HEK293 (cell line): ENCODE measurements around the gene SLC39A3.

Source experiments
- GFI1B ChIP-seq: fragments of 450-650 bp; formaldehyde crosslinking; IDR thresholded peaks from 2 replicates; pipeline ENCODE4 v1.5.1; 2016; ENCODE audit warnings: missing biosample characterization, missing genetic modification characterization
- KLF1 ChIP-seq: fragments of 450-650 bp; formaldehyde crosslinking; IDR thresholded peaks from 2 replicates; pipeline ENCODE4 v1.5.1; 2016; ENCODE audit warnings: missing biosample characterization, missing genetic modification characterization
- KLF16 ChIP-seq: fragments of 450-650 bp; formaldehyde crosslinking; IDR thresholded peaks from 2 replicates; pipeline ENCODE4 v1.5.1; 2017; ENCODE audit warnings: missing biosample characterization, missing genetic modification characterization
- KLF8 ChIP-seq: fragments of 450-650 bp; formaldehyde crosslinking; IDR thresholded peaks from 2 replicates; pipeline ENCODE4 v1.5.1; 2016; ENCODE audit warnings: missing biosample characterization, missing genetic modification characterization
- OVOL3 ChIP-seq: fragments of 450-650 bp; formaldehyde crosslinking; IDR thresholded peaks from 2 replicates; pipeline ENCODE4 v1.5.1; 2016; ENCODE audit warnings: missing biosample characterization, missing genetic modification characterization
- PRDM1 ChIP-seq: fragments of 450-650 bp; formaldehyde crosslinking; IDR thresholded peaks from 2 replicates; pipeline ENCODE4; 2016; ENCODE audit warnings: missing biosample characterization, missing genetic modification characterization
- RBAK ChIP-seq: fragments of 450-650 bp; formaldehyde crosslinking; IDR thresholded peaks from 2 replicates; pipeline ENCODE4 v1.5.1; 2016; ENCODE audit warnings: missing biosample characterization, missing genetic modification characterization
- SCRT1 ChIP-seq: fragments of 450-650 bp; formaldehyde crosslinking; IDR thresholded peaks from 2 replicates; pipeline ENCODE4 v1.5.1; 2016; ENCODE audit warnings: missing biosample characterization, missing genetic modification characterization, borderline replicate concordance
- ZBTB7A ChIP-seq: fragments of 450-650 bp; formaldehyde crosslinking; IDR thresholded peaks from 2 replicates; pipeline ENCODE4 v1.5.1; 2016; ENCODE audit warnings: low read depth, missing biosample characterization, missing genetic modification characterization
- ZBTB8A ChIP-seq: fragments of 450-650 bp; formaldehyde crosslinking; IDR thresholded peaks from 2 replicates; pipeline ENCODE4 v1.5.1; 2016; ENCODE audit warnings: missing biosample characterization, missing genetic modification characterization
- ZFP37 ChIP-seq: fragments of 450-650 bp; formaldehyde crosslinking; IDR thresholded peaks from 2 replicates; pipeline ENCODE4 v1.5.1; 2016; ENCODE audit warnings: missing biosample characterization, missing genetic modification characterization
- ZFP41 ChIP-seq: fragments of 450-650 bp; formaldehyde crosslinking; IDR thresholded peaks from 2 replicates; pipeline ENCODE4 v1.5.1; 2016; ENCODE audit warnings: missing biosample characterization, missing genetic modification characterization, borderline replicate concordance
- ZNF10 ChIP-seq: fragments of 450-650 bp; formaldehyde crosslinking; IDR thresholded peaks from 2 replicates; pipeline ENCODE4 v1.5.1; 2017; ENCODE audit warnings: missing biosample characterization, missing genetic modification characterization
- ZNF138 ChIP-seq: fragments of 450-650 bp; formaldehyde crosslinking; IDR thresholded peaks from 2 replicates; pipeline ENCODE4 v1.5.1; 2016; ENCODE audit warnings: missing biosample characterization, missing genetic modification characterization, borderline replicate concordance
- ZNF248 ChIP-seq: fragments of 450-650 bp; formaldehyde crosslinking; IDR thresholded peaks from 2 replicates; pipeline ENCODE4 v1.5.1; 2017; ENCODE audit warnings: missing biosample characterization, missing genetic modification characterization
- ZNF311 ChIP-seq: fragments of 450-650 bp; formaldehyde crosslinking; IDR thresholded peaks from 2 replicates; pipeline ENCODE4 v1.5.1; 2017; ENCODE audit warnings: missing biosample characterization, missing genetic modification characterization, borderline replicate concordance
- ZNF391 ChIP-seq: fragments of 450-650 bp; formaldehyde crosslinking; IDR thresholded peaks from 2 replicates; pipeline ENCODE4 v1.5.1; 2016; ENCODE audit warnings: low read depth, missing biosample characterization, missing genetic modification characterization, borderline replicate concordance
- ZNF426 ChIP-seq: fragments of 450-650 bp; formaldehyde crosslinking; IDR thresholded peaks from 2 replicates; pipeline ENCODE4 v1.5.1; 2017; ENCODE audit warnings: missing biosample characterization, missing genetic modification characterization, mild to moderate bottlenecking, inconsistent platforms, moderate library complexity
- ZNF664 ChIP-seq: fragments of 450-650 bp; formaldehyde crosslinking; IDR thresholded peaks from 2 replicates; pipeline ENCODE4 v1.5.1; 2016; ENCODE audit warnings: missing biosample characterization, missing genetic modification characterization
- ZNF792 ChIP-seq: fragments of 450-650 bp; formaldehyde crosslinking; IDR thresholded peaks from 2 replicates; pipeline ENCODE4 v1.5.1; 2016; ENCODE audit warnings: missing biosample characterization, missing genetic modification characterization
- ZSCAN23 ChIP-seq: fragments of 450-650 bp; formaldehyde crosslinking; IDR thresholded peaks from 2 replicates; pipeline ENCODE4 v1.5.1; 2016; ENCODE audit warnings: missing biosample characterization, missing genetic modification characterization
- TF ChIP-seq, protein P1 (sequence below): fragments of 450-650 bp; formaldehyde crosslinking; IDR thresholded peaks from 2 replicates; pipeline ENCODE4 v1.5.1; 2017; ENCODE audit warnings: missing biosample characterization, missing genetic modification characterization
- TF ChIP-seq, protein P2 (sequence below): fragments of 450-650 bp; formaldehyde crosslinking; IDR thresholded peaks from 2 replicates; pipeline ENCODE4 v1.5.1; 2017; ENCODE audit warnings: missing biosample characterization, missing genetic modification characterization
- TF ChIP-seq, protein P3 (sequence below): fragments of 450-650 bp; IDR thresholded peaks from 2 replicates; pipeline ENCODE4 v1.5.1; 2018; ENCODE audit warnings: missing biosample characterization, missing genetic modification characterization
- TF ChIP-seq, protein P4 (sequence below): fragments of 450-650 bp; formaldehyde crosslinking; IDR thresholded peaks from 2 replicates; pipeline ENCODE4 v1.5.0; 2017; ENCODE audit warnings: missing biosample characterization, missing genetic modification characterization, borderline replicate concordance
- TF ChIP-seq, protein P5 (sequence below): fragments of 450-650 bp; formaldehyde crosslinking; IDR thresholded peaks from 2 replicates; pipeline ENCODE4 v1.5.1; 2016; ENCODE audit warnings: missing biosample characterization, missing genetic modification characterization
- TF ChIP-seq, protein P6 (sequence below): fragments of 450-650 bp; formaldehyde crosslinking; IDR thresholded peaks from 2 replicates; pipeline ENCODE4 v1.5.1; 2016; ENCODE audit warnings: missing biosample characterization, missing genetic modification characterization
- TF ChIP-seq, protein P7 (sequence below): fragments of 450-650 bp; formaldehyde crosslinking; IDR thresholded peaks from 2 replicates; pipeline ENCODE4 v1.5.1; 2016; ENCODE audit warnings: missing biosample characterization, missing genetic modification characterization

The SLC39A3 gene

DNA sequence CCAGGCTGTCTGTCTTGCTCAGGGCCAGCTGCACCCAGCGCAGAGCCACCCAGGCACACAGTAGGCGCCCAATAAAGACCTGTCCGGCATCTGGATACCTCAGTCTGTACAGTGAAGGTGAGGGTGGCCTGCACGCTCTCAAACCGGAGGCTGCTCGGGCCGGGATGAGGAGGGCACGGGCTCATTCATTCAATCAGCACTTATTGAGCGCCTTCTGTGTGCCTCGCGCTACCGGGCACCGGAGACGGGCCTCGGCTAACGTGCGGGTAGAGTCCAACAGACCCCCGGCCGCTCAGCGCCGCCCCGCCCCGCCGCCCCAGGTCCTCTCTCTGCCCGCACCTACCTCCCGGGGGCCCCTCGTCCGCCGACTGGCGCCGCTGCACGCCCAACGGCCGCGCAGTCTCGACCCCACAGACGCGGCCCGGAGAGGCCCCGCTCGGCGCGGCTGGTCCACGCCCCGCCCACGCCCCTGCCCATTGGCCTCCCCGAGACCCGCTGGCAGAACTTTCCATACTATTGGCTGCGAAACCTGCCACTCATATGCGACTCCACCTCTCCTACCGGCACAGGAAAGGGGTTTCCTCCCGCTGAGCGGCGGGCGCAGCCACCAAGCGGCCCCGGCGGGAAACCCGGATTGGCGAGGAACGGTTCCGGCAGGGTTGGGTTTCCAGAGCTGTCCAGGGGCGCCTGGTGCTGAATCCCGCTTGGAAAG is at the start of gene SLC39A3 (continued):
- TF ChIP-seq ZNF10 (tag by site-specific recombination) (0 out of 2 replicates have a peak, but pooled peaks have one; percentile 40), ZFP41 (no peak), KLF8 (tag by site-specific recombination) (peak; percentile 96), ZNF391 (tag by site-specific recombination) (peak; percentile 96), GFI1B (tag by site-specific recombination) (peak; percentile 47; the same call in 1 of the 2 replicates), OVOL3 (tag by site-specific recombination) (peak; percentile 67), RBAK (tag by site-specific recombination) (no peak; the same call in 1 of the 2 replicates), ZNF664 (tag by site-specific recombination) (0 out of 2 replicates have a peak, but pooled peaks have one; percentile 19), ZNF248 (tag by site-specific recombination) (no peak), ZBTB8A (tag by site-specific recombination) (peak; percentile 56), PRDM1 (tag by site-specific recombination) (no peak), ZNF426 (tag by site-specific recombination) (no peak), ZNF792 (tag by site-specific recombination) (peak; percentile 100), KLF16 (tag by site-specific recombination) (peak; percentile 86), ZSCAN23 (tag by site-specific recombination) (peak; percentile 94), SCRT1 (tag by site-specific recombination) (no peak), ZNF138 (tag by site-specific recombination) (no peak), KLF1 (peak; percentile 27), ZFP37 (peak; percentile 90; the same call in 1 of the 2 replicates), ZNF311 (tag by site-specific recombination) (no peak), ZBTB7A (tag by site-specific recombination) (peak; percentile 94)
- TF ChIP-seq, protein P1, sequence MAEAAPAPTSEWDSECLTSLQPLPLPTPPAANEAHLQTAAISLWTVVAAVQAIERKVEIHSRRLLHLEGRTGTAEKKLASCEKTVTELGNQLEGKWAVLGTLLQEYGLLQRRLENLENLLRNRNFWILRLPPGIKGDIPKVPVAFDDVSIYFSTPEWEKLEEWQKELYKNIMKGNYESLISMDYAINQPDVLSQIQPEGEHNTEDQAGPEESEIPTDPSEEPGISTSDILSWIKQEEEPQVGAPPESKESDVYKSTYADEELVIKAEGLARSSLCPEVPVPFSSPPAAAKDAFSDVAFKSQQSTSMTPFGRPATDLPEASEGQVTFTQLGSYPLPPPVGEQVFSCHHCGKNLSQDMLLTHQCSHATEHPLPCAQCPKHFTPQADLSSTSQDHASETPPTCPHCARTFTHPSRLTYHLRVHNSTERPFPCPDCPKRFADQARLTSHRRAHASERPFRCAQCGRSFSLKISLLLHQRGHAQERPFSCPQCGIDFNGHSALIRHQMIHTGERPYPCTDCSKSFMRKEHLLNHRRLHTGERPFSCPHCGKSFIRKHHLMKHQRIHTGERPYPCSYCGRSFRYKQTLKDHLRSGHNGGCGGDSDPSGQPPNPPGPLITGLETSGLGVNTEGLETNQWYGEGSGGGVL (tag by site-specific recombination), result no peak
- TF ChIP-seq, protein P2, sequence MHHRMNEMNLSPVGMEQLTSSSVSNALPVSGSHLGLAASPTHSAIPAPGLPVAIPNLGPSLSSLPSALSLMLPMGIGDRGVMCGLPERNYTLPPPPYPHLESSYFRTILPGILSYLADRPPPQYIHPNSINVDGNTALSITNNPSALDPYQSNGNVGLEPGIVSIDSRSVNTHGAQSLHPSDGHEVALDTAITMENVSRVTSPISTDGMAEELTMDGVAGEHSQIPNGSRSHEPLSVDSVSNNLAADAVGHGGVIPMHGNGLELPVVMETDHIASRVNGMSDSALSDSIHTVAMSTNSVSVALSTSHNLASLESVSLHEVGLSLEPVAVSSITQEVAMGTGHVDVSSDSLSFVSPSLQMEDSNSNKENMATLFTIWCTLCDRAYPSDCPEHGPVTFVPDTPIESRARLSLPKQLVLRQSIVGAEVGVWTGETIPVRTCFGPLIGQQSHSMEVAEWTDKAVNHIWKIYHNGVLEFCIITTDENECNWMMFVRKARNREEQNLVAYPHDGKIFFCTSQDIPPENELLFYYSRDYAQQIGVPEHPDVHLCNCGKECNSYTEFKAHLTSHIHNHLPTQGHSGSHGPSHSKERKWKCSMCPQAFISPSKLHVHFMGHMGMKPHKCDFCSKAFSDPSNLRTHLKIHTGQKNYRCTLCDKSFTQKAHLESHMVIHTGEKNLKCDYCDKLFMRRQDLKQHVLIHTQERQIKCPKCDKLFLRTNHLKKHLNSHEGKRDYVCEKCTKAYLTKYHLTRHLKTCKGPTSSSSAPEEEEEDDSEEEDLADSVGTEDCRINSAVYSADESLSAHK (tag by site-specific recombination), result 0 out of 2 replicates have a peak, but pooled peaks have one; percentile 31
- TF ChIP-seq, protein P3, sequence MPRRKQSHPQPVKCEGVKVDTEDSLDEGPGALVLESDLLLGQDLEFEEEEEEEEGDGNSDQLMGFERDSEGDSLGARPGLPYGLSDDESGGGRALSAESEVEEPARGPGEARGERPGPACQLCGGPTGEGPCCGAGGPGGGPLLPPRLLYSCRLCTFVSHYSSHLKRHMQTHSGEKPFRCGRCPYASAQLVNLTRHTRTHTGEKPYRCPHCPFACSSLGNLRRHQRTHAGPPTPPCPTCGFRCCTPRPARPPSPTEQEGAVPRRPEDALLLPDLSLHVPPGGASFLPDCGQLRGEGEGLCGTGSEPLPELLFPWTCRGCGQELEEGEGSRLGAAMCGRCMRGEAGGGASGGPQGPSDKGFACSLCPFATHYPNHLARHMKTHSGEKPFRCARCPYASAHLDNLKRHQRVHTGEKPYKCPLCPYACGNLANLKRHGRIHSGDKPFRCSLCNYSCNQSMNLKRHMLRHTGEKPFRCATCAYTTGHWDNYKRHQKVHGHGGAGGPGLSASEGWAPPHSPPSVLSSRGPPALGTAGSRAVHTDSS, result 0 out of 2 replicates have a peak, but pooled peaks have one; percentile 47
- TF ChIP-seq, protein P4, sequence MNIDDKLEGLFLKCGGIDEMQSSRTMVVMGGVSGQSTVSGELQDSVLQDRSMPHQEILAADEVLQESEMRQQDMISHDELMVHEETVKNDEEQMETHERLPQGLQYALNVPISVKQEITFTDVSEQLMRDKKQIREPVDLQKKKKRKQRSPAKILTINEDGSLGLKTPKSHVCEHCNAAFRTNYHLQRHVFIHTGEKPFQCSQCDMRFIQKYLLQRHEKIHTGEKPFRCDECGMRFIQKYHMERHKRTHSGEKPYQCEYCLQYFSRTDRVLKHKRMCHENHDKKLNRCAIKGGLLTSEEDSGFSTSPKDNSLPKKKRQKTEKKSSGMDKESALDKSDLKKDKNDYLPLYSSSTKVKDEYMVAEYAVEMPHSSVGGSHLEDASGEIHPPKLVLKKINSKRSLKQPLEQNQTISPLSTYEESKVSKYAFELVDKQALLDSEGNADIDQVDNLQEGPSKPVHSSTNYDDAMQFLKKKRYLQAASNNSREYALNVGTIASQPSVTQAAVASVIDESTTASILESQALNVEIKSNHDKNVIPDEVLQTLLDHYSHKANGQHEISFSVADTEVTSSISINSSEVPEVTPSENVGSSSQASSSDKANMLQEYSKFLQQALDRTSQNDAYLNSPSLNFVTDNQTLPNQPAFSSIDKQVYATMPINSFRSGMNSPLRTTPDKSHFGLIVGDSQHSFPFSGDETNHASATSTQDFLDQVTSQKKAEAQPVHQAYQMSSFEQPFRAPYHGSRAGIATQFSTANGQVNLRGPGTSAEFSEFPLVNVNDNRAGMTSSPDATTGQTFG (tag by site-specific recombination), result peak; percentile 66; the same call in 1 of the 2 replicates
- TF ChIP-seq, protein P5, sequence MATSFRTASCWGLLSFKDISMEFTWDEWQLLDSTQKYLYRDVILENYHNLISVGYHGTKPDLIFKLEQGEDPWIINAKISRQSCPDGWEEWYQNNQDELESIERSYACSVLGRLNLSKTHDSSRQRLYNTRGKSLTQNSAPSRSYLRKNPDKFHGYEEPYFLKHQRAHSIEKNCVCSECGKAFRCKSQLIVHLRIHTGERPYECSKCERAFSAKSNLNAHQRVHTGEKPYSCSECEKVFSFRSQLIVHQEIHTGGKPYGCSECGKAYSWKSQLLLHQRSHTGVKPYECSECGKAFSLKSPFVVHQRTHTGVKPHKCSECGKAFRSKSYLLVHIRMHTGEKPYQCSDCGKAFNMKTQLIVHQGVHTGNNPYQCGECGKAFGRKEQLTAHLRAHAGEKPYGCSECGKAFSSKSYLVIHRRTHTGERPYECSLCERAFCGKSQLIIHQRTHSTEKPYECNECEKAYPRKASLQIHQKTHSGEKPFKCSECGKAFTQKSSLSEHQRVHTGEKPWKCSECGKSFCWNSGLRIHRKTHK (tag by site-specific recombination), result no peak
- TF ChIP-seq, protein P6, sequence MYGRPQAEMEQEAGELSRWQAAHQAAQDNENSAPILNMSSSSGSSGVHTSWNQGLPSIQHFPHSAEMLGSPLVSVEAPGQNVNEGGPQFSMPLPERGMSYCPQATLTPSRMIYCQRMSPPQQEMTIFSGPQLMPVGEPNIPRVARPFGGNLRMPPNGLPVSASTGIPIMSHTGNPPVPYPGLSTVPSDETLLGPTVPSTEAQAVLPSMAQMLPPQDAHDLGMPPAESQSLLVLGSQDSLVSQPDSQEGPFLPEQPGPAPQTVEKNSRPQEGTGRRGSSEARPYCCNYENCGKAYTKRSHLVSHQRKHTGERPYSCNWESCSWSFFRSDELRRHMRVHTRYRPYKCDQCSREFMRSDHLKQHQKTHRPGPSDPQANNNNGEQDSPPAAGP (tag by site-specific recombination), result peak; percentile 90
- TF ChIP-seq, protein P7, sequence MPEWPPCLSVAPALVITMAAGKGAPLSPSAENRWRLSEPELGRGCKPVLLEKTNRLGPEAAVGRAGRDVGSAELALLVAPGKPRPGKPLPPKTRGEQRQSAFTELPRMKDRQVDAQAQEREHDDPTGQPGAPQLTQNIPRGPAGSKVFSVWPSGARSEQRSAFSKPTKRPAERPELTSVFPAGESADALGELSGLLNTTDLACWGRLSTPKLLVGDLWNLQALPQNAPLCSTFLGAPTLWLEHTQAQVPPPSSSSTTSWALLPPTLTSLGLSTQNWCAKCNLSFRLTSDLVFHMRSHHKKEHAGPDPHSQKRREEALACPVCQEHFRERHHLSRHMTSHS (tag by site-specific recombination), result no peak
